Upper lobe of left lung (tissue), 6 donors: ENCODE measurements around the gene NUDCD3. TPM values are rescaled to one million over a fixed set of nuclear protein-coding genes. Genes with fewer than 3 reads are reported as not detected.
A peak's percentile ranks its signal among the peaks of the same experiment; 100 is the strongest.

Source experiments
- ATAC-seq, 2 donors: fragments of 200-7000 bp; cut with Tn5 transposase; one replicate each; pipeline ENCODE4 v1.9.1; 2022; ENCODE audit warnings: mild to moderate bottlenecking in 2 of 2, moderate library complexity in 2 of 2; ENCODE audit not compliant: low FRiP score in 2 of 2
- DNase-seq, 2 donors: peaks; one replicate each; pipeline ENCODE4 v3.0.0-alpha.2; 2019 to 2020
- H3K27ac ChIP-seq, 4 donors: fragments of 200-600 bp; sonication (generic); one replicate each; pipeline ENCODE4 v1.5.1; 2016 to 2019
- H3K27me3 ChIP-seq, 4 donors: fragments of 200-600 bp; sonication (generic); one replicate each; pipeline ENCODE4 v1.5.1; 2017 to 2019
- H3K36me3 ChIP-seq, 4 donors: fragments of 200-600 bp; sonication (generic); one replicate each; pipeline ENCODE4 v1.5.1; 2016 to 2019
- H3K4me1 ChIP-seq, 4 donors: fragments of 200-600 bp; sonication (generic); one replicate each; pipeline ENCODE4 v1.5.1; 2018 to 2019
- H3K4me3 ChIP-seq, 4 donors: fragments of 200-600 bp; sonication (generic); one replicate each; pipeline ENCODE4 v1.5.1; 2017 to 2019; ENCODE audit warnings: mild to moderate bottlenecking in 2 of 4, moderate library complexity in 1 of 4
- H3K9me3 ChIP-seq, 4 donors: fragments of 200-600 bp; sonication (generic); one replicate each; pipeline ENCODE4 v1.5.1; 2018 to 2019
- CTCF ChIP-seq, 6 experiments: fragments of 450-650 bp in 4 of 6; fragments of 200-600 bp in 2 of 6; sonication (generic) in 2 of 6; IDR thresholded peaks; one replicate each; pipeline ENCODE4 v1.5.1; 2016 to 2019; ENCODE audit warnings: antibody characterized with exemption in 6 of 6
- EP300 ChIP-seq, 4 donors: sonication (generic); formaldehyde crosslinking; IDR thresholded peaks; one replicate each; pipeline ENCODE4 v1.5.1; 2017; ENCODE audit warnings: antibody characterized with exemption in 4 of 4, control low read depth in 2 of 4
- POLR2A ChIP-seq, 4 donors: fragments of 450-650 bp; IDR thresholded peaks; one replicate each; pipeline ENCODE4 v1.5.1; 2016 to 2017; ENCODE audit warnings: antibody characterized with exemption in 4 of 4, mild to moderate bottlenecking in 2 of 4
- POLR2AphosphoS5 ChIP-seq, 2 donors: sonication (generic); formaldehyde crosslinking; IDR thresholded peaks; one replicate each; pipeline ENCODE4 v1.5.1; 2017; ENCODE audit warnings: antibody characterized with exemption in 2 of 2
- WGBS, 2 donors: methylation state at CpG; one replicate each; pipeline ENCODE4 v1.1.5; 2017 to 2018; 5-methylcytosine and 5-hydroxymethylcytosine counted together
- total RNA-seq, 6 donors: library from RNA; depleted of rRNA in 4 of 6; stranded (reverse); fragments of >200 nt in 4 of 6; gene quantifications; one replicate each; pipeline versions ENCODE4 v1.1.0 to v1.2.1, GENCODE V29; 2016 to 2021
- donor health status: DM: no; HTN: no; CAD: no; lungs with moderate emphysema.
- donor health status: DM: no; HTN: yes; CAD: no; lungs with severe emphysema.

Gene NUDCD3
- total RNA-seq, 6 donors from 2014 or later, result 48.5 to 104 (median 56.3) TPM

GRCh38 chr7:44394636-44395035 lies 95.8 kb downstream of the NUDCD3 start:
- no peak overlapping the region for H3K27ac ChIP-seq
- peaks cover 10 to 50% (median 32%) of the 10 kb centered on the region in 4 donors for H3K36me3 ChIP-seq
- H3K9me3 ChIP-seq, result no peaks in the 10 kb centered on the region
- H3K4me3 ChIP-seq, result no peak overlapping the region
- 92 to 100% methylated on average over 2 of the region's 2 CpGs for WGBS, 2 donors
- TF ChIP-seq CTCF (IDR thresholded peaks at IDR 0.05), result no peak
- no peak for TF ChIP-seq POLR2A (IDR thresholded peaks at IDR 0.05)
- TF ChIP-seq POLR2AphosphoS5 (IDR thresholded peaks at IDR 0.05), result no peak
- TF ChIP-seq EP300 (IDR thresholded peaks at IDR 0.05), result no peak
- ATAC-seq, result peak in 1 of 2 donors; percentile 13
- no peaks in the 10 kb centered on the region for H3K27me3 ChIP-seq
- peaks cover 0 to 16% (median 3%) of the 10 kb centered on the region in 4 donors for H3K4me1 ChIP-seq
- DNase-seq, result no peak

- Histone ChIP-seq H3K27me3 (no peaks in the 10 kb centered on the region), H3K9me3 (no peaks in the 10 kb centered on the region), H3K4me3 (no peak overlapping the region), H3K36me3 (peaks cover 10 to 50% (median 35%) of the 10 kb centered on the region in 4 donors), H3K27ac (no peak overlapping the region), H3K4me1 (peaks cover 0 to 15% (median 3%) of the 10 kb centered on the region in 4 donors)
- TF ChIP-seq POLR2A (IDR thresholded peaks at IDR 0.05) (no peak), POLR2AphosphoS5 (IDR thresholded peaks at IDR 0.05) (no peak), CTCF (IDR thresholded peaks at IDR 0.05) (no peak), EP300 (IDR thresholded peaks at IDR 0.05) (no peak)
- DNase-seq (no peak), ATAC-seq (no peak)
- 96 to 97% methylated on average over 6 of the region's 6 CpGs for WGBS, 2 donors
Observed at GRCh38 chr7:44394112-44394447, 96.4 kb downstream of the NUDCD3 start.

GRCh38 chr7:44393238-44394111 lies 97.0 kb downstream of the NUDCD3 start:
- Histone ChIP-seq H3K4me1 (peaks cover 0 to 10% (median 3%) of the 10 kb centered on the region in 4 donors), H3K36me3 (peaks cover 16 to 56% (median 39%) of the 10 kb centered on the region in 4 donors), H3K4me3 (no peak overlapping the region), H3K9me3 (no peaks in the 10 kb centered on the region), H3K27me3 (no peaks in the 10 kb centered on the region), H3K27ac (no peak overlapping the region)
- DNase-seq (no peak), ATAC-seq (no peak)
- WGBS, 2 donors, result 96 to 98% methylated on average over 5 to 7 of the region's 7 CpGs
- TF ChIP-seq CTCF (IDR thresholded peaks at IDR 0.05), result no peak
- no peak for TF ChIP-seq POLR2AphosphoS5 (IDR thresholded peaks at IDR 0.05)

GRCh38 chr7:44392618-44393010 lies 97.8 kb downstream of the NUDCD3 start:
- ATAC-seq (no peak), DNase-seq (no peak)
- no peak for TF ChIP-seq POLR2AphosphoS5 (IDR thresholded peaks at IDR 0.05)
- no peak for TF ChIP-seq CTCF (IDR thresholded peaks at IDR 0.05)
- TF ChIP-seq POLR2A (IDR thresholded peaks at IDR 0.05), result no peak
- no peak for TF ChIP-seq EP300 (IDR thresholded peaks at IDR 0.05)
- H3K4me1 ChIP-seq, result peaks cover 0 to 3% (median 0%) of the 10 kb centered on the region in 4 donors
- H3K4me3 ChIP-seq, result no peak overlapping the region
- H3K27me3 ChIP-seq, result no peaks in the 10 kb centered on the region
- H3K27ac ChIP-seq, result no peak overlapping the region
- H3K9me3 ChIP-seq, result no peaks in the 10 kb centered on the region
- peaks cover 18 to 63% (median 46%) of the 10 kb centered on the region in 4 donors for H3K36me3 ChIP-seq
